K562 (cell line): Measurements from ENCODE around the gene FAM174B. TPM values are rescaled to one million over a fixed set of nuclear protein-coding genes. Genes with fewer than 3 reads are reported as not detected.

Experiments used
- ATAC-seq: fragments of 200-7000 bp; cut with Tn5 transposase; 3 replicates; pipeline ENCODE4 v1.9.1; 2020; ENCODE audit warnings: moderate library complexity
- BruUV-seq: library from RNA; stranded (reverse); fragments of 400-500 nt; replicated peaks from 2 replicates; lab custom pipeline; 2021; lab: Mats Ljungman, UMichigan
- CTCF ChIA-PET: fragments of 300-600 bp; formaldehyde crosslinking; extraction: SDS; loops from one replicate; lab custom pipeline; 2021; ENCODE audit warnings: low intra/inter-chr PET ratio; lab: Yijun Ruan, JAX
- POLR2A ChIA-PET: fragments of 300-600, 350-650 bp; sonication (Branson Sonifier 250); formaldehyde crosslinking; extraction: SDS; loops from one replicate; lab custom pipeline; 2021; ENCODE audit warnings: antibody characterized with exemption, inconsistent platforms; lab: Yijun Ruan, JAX
- DNase-seq, 4 experiments: peaks; one replicate each; pipeline versions ENCODE4 v3.0.0 to v3.0.0-alpha.2; 2011 to 2018; ENCODE audit warnings: low spot score in 3 of 4, mixed read lengths in 3 of 4; ENCODE audit errors: extremely low read depth in 1 of 4
- FAIRE-seq: peaks from 2 replicates; lab custom pipeline; 2011; peaks lifted over from hg19 to GRCh38; lab: Jason Lieb, UNC
- H2AFZ ChIP-seq: 2 replicates; pipeline ENCODE4 v1.6.0; 2011; ENCODE audit warnings: low read depth, low read length, control low read depth, inconsistent platforms
- H3K27ac ChIP-seq: fragments of 200-600 bp; 3 replicates; pipeline ENCODE4 v1.8.0; 2011; ENCODE audit warnings: low read depth, mild to moderate bottlenecking, control low read depth, inconsistent platforms, low read length, moderate library complexity, mixed read lengths; ENCODE audit errors: extremely low read depth
- H3K27me3 ChIP-seq, 2 experiments: fragments of 300-600 bp in 1 of 2; 2 replicates in 1 of 2; 3 replicates in 1 of 2; pipeline versions ENCODE4 v1.6.0 to v1.8.0; 2011; ENCODE audit warnings: inconsistent platforms in 2 of 2, low read length in 2 of 2, mild to moderate bottlenecking in 1 of 2, mixed read lengths in 1 of 2, moderate library complexity in 1 of 2; ENCODE audit not compliant: control insufficient read depth in 2 of 2, insufficient read depth in 2 of 2
- H3K36me3 ChIP-seq: fragments of 300-600 bp; 3 replicates; pipeline ENCODE4 v1.8.0; 2011; ENCODE audit warnings: mild to moderate bottlenecking, low read length, inconsistent platforms; ENCODE audit not compliant: control insufficient read depth, insufficient read depth
- H3K4me1 ChIP-seq, 2 experiments: fragments of 200-600 bp in 1 of 2; replicated peaks in 1 of 2; 2 replicates in 1 of 2; 3 replicates in 1 of 2; pipeline versions ENCODE4 v1.5.1 to v1.8.0; 2011; ENCODE audit warnings: inconsistent platforms in 2 of 2, low read length in 2 of 2, mild to moderate bottlenecking in 1 of 2, mixed read lengths in 1 of 2, moderate library complexity in 1 of 2; ENCODE audit not compliant: control insufficient read depth in 2 of 2, insufficient read depth in 2 of 2
- H3K4me2 ChIP-seq: 2 replicates; pipeline ENCODE4 v1.6.1; 2011; ENCODE audit warnings: low read length, control low read depth, inconsistent platforms, mixed read lengths; ENCODE audit not compliant: insufficient read depth
- H3K4me3 ChIP-seq: fragments of 200-600 bp; sonication (generic), shearing (Covaris generic); 2 replicates; pipeline ENCODE4 v1.5.1; 2016; ENCODE audit warnings: control low read depth, inconsistent platforms
- H3K79me2 ChIP-seq: fragments of 200-600 bp; 3 replicates; pipeline ENCODE4 v1.8.0; 2011; ENCODE audit warnings: low read length, inconsistent platforms; ENCODE audit not compliant: control insufficient read depth, insufficient read depth
- H3K9ac ChIP-seq, 2 experiments: 2 replicates each; pipeline versions ENCODE4 v1.6.0 to v1.6.1; 2011; ENCODE audit warnings: low read depth in 2 of 2, low read length in 2 of 2, control low read depth in 1 of 2, inconsistent platforms in 1 of 2, mild to moderate bottlenecking in 1 of 2, mixed read lengths in 1 of 2; ENCODE audit not compliant: insufficient read depth in 1 of 2
- H3K9me1 ChIP-seq: one replicate; pipeline ENCODE4 v1.6.0; 2011; ENCODE audit warnings: inconsistent platforms, mild to moderate bottlenecking, low read length, moderate library complexity; ENCODE audit not compliant: control insufficient read depth, insufficient read depth
- H3K9me3 ChIP-seq: replicated peaks from 2 replicates; pipeline ENCODE4 v1.5.1; 2011; ENCODE audit warnings: low read depth, low read length, inconsistent platforms; ENCODE audit not compliant: control insufficient read depth, insufficient read depth
- H4K20me1 ChIP-seq: replicated peaks from 2 replicates; pipeline ENCODE4 v1.6.1; 2011; ENCODE audit warnings: low read length, inconsistent platforms, mixed read lengths; ENCODE audit not compliant: control insufficient read depth, insufficient read depth
- ELF2 ChIP-seq: fragments of 250-450 bp; sonication (Bioruptor Pico); IDR thresholded peaks from 2 replicates; pipeline ENCODE4 v1.5.0; 2021; ENCODE audit warnings: mild to moderate bottlenecking
- ERF ChIP-seq: fragments of 450-650 bp; formaldehyde crosslinking; IDR thresholded peaks from 2 replicates; pipeline ENCODE4 v1.4.0; 2020; ENCODE audit warnings: mild to moderate bottlenecking, mixed read lengths
- GTF2E2 ChIP-seq: fragments of 200-800 bp; sonication (Bioruptor generic); IDR thresholded peaks from 2 replicates; pipeline ENCODE4 v1.6.1; 2016; ENCODE audit warnings: missing genetic modification characterization, missing compliant biosample characterization
- LARP7 ChIP-seq: fragments of 450-650 bp; IDR thresholded peaks from 2 replicates; pipeline ENCODE4 v1.6.1; 2016
- MTA1 ChIP-seq: fragments of 450-650 bp; IDR thresholded peaks from 2 replicates; pipeline ENCODE4 v1.6.1; 2017; ENCODE audit warnings: borderline replicate concordance
- MXI1 ChIP-seq: IDR thresholded peaks from 2 replicates; pipeline ENCODE4 v1.6.1; 2011; ENCODE audit warnings: low read depth, mild to moderate bottlenecking, improper control_type of control experiment, low read length
- NFYB ChIP-seq: IDR thresholded peaks from 2 replicates; pipeline ENCODE4 v1.6.1; 2011; ENCODE audit warnings: mild to moderate bottlenecking, moderate library complexity; ENCODE audit not compliant: insufficient read length; ENCODE audit errors: extremely low read depth
- ZNF431 ChIP-seq: sonication (generic); formaldehyde crosslinking; IDR thresholded peaks from 2 replicates; pipeline ENCODE4 v1.8.0; 2022; ENCODE audit warnings: mild to moderate bottlenecking, missing genetic modification reagents
- ZNF766 ChIP-seq: fragments of 200-800 bp; sonication (Bioruptor generic); conservative IDR thresholded peaks from 2 replicates; pipeline ENCODE4 v1.6.1; 2016; ENCODE audit warnings: missing genetic modification characterization, missing compliant biosample characterization
- WGBS: fragments of 100-300 bp; shearing (Covaris generic); methylation state at CpG from one replicate; pipeline ENCODE4 v1.1.6; 2016; ENCODE audit warnings: low coverage, mixed read lengths; ENCODE audit not compliant: insufficient coverage; ENCODE audit errors: missing lambda C conversion rate; 5-methylcytosine and 5-hydroxymethylcytosine counted together
- in situ Hi-C: fragments of 300-500 bp; cut with MboI; formaldehyde crosslinking; loops from 4 replicates; pipeline ENCODE4 v1.15.0; 2018; ENCODE audit warnings: inconsistent platforms, mixed read lengths
- intact Hi-C: fragments of 100-400 bp; cut with micrococcal nuclease; formaldehyde crosslinking; loops from 2 replicates; pipeline ENCODE4 v1.14.2; 2022
- polyA plus RNA-seq, 8 experiments: library from polyadenylated mRNA; depleted of rRNA in 4 of 8; stranded (reverse) in 5 of 8; unstranded in 3 of 8; fragments of >200 nt; fragmentation: Nextera tagmentation in 2 of 8; fragmentation: Illumina TruSeq in 1 of 8; extraction: Ambion mirVana in 2 of 8; extraction: Trizol in 1 of 8; gene quantifications; 2 replicates each; pipeline versions ENCODE4 v1.2.1 to v1.2.3, GENCODE V29; 2011 to 2014; ENCODE audit warnings: inconsistent platforms in 1 of 8, missing spikeins in 1 of 8
- total RNA-seq, 7 experiments: library from RNA; depleted of rRNA in 6 of 7; stranded (reverse); fragments of >200 nt in 6 of 7; fragmentation: Illumina TruSeq in 2 of 7; extraction: Trizol in 2 of 7; gene quantifications; 2 replicates each; pipeline versions ENCODE4 v1.2.1 to v1.2.3, GENCODE V29; 2011 to 2021; ENCODE audit warnings: low replicate concordance in 1 of 7
- TF ChIP-seq, protein P1 (sequence below): sonication (generic); IDR thresholded peaks from 2 replicates; pipeline ENCODE4 v1.6.1; 2016
- TF ChIP-seq, protein P2 (sequence below): fragments of 250-450 bp; sonication (Bioruptor Pico); IDR thresholded peaks from 2 replicates; pipeline ENCODE4 v1.4.0; 2020
- TF ChIP-seq, protein P3 (sequence below): conservative IDR thresholded peaks from 2 replicates; pipeline ENCODE4 v1.6.1; 2011; ENCODE audit warnings: low read depth, mild to moderate bottlenecking, low read length; ENCODE audit not compliant: control insufficient read depth
- TF ChIP-seq, protein P4 (sequence below): fragments of 250-450 bp; sonication (Bioruptor Pico); IDR thresholded peaks from 2 replicates; pipeline ENCODE4 v1.8.0; 2022; ENCODE audit warnings: inconsistent platforms

Gene FAM174B
- total and polyA plus RNA-seq, 9 of the 15 experiments (the other 6 are each of a cell fraction or from before 2014, with no cell fraction given) = 0.39 to 2.7 (median 1.9) TPM; not detected in 1

DNA sequence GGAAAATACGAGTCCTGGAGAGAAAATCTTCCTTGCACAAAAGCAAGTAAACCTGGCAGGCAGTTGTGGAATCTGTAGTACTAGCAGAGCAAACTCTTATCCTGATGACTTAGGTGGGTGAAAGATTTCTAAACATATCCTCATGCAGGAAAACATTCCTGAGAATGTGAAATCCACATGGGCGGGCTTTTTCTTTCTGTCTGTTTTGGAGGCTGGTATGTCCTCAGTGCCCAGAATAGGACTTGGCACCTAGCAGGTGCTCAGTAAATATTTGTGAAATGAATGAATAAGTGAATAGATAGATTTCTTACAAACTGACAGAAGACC, 53.3 kb downstream of the FAM174B start (continued):
- TF ChIP-seq MTA1 (no peak), ERF (CRISPR knock-in tag) (no peak), GTF2E2 (tag) (no peak)
- TF ChIP-seq, protein P1, sequence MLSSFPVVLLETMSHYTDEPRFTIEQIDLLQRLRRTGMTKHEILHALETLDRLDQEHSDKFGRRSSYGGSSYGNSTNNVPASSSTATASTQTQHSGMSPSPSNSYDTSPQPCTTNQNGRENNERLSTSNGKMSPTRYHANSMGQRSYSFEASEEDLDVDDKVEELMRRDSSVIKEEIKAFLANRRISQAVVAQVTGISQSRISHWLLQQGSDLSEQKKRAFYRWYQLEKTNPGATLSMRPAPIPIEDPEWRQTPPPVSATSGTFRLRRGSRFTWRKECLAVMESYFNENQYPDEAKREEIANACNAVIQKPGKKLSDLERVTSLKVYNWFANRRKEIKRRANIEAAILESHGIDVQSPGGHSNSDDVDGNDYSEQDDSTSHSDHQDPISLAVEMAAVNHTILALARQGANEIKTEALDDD = no peak

DNA sequence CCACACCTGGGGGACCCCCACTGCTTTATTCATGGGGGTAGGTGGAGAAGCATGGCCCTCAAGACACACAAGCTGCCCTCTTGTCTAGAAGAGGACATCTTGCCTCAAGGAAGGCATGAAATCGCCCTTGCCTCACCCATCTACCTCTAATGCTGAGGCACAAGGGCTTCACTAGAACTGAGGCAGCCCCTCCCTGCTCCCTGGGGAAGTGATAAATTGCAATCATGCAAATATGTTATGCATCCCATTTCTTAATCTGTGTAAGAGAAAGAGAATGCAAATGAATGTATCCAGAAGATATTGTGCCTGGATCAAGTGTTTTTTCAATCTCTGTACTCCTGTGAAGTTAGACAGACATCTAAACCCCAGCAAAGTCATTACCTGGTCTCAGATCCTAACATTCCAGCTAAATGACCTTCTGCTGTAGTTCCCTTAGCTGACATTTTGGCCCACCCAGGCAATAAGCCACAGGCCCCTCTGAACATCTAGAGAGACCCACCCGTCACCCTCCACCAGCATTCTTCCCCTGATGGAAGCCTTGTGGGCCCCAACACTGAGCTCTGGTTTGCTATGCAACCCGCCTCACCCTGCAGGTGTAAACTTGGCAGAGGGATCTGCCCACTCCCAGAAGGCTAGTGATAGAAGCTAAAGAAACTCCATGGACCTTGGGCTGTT, 53.8 kb downstream of the FAM174B start:
- POLR2A ChIA-PET = no interaction called here
- peaks cover 34 to 72% of the 10 kb centered on the region in 2 experiments for H3K27me3 ChIP-seq

More for the DNA sequence above, 53.8 kb downstream of the FAM174B start:
- Histone ChIP-seq H3K27ac (no peak overlapping the region), H4K20me1 (no peaks in the 10 kb centered on the region), H3K4me1 (no peaks in the 10 kb centered on the region), H3K9me3 (no peaks in the 10 kb centered on the region), H2AFZ (no peak overlapping the region), H3K9ac (no peak overlapping the region), H3K9me1 (peaks cover 4% of the 10 kb centered on the region), H3K79me2 (no peaks in the 10 kb centered on the region), H3K4me3 (no peak overlapping the region), H3K4me2 (no peak overlapping the region), H3K36me3 (no peaks in the 10 kb centered on the region)
- CTCF ChIA-PET = no interaction called here
- TF ChIP-seq ELF2 (no peak), NFYB (no peak), LARP7 (no peak), ZNF766 (CRISPR knock-in tag) (no peak), MXI1 (no peak), ZNF431 (no peak)
- TF ChIP-seq, protein P2, sequence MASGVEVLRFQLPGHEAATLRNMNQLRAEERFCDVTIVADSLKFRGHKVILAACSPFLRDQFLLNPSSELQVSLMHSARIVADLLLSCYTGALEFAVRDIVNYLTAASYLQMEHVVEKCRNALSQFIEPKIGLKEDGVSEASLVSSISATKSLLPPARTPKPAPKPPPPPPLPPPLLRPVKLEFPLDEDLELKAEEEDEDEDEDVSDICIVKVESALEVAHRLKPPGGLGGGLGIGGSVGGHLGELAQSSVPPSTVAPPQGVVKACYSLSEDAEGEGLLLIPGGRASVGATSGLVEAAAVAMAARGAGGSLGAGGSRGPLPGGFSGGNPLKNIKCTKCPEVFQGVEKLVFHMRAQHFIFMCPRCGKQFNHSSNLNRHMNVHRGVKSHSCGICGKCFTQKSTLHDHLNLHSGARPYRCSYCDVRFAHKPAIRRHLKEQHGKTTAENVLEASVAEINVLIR = no peak
- TF ChIP-seq, protein P3, sequence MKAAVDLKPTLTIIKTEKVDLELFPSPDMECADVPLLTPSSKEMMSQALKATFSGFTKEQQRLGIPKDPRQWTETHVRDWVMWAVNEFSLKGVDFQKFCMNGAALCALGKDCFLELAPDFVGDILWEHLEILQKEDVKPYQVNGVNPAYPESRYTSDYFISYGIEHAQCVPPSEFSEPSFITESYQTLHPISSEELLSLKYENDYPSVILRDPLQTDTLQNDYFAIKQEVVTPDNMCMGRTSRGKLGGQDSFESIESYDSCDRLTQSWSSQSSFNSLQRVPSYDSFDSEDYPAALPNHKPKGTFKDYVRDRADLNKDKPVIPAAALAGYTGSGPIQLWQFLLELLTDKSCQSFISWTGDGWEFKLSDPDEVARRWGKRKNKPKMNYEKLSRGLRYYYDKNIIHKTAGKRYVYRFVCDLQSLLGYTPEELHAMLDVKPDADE = no peak
- TF ChIP-seq, protein P4, sequence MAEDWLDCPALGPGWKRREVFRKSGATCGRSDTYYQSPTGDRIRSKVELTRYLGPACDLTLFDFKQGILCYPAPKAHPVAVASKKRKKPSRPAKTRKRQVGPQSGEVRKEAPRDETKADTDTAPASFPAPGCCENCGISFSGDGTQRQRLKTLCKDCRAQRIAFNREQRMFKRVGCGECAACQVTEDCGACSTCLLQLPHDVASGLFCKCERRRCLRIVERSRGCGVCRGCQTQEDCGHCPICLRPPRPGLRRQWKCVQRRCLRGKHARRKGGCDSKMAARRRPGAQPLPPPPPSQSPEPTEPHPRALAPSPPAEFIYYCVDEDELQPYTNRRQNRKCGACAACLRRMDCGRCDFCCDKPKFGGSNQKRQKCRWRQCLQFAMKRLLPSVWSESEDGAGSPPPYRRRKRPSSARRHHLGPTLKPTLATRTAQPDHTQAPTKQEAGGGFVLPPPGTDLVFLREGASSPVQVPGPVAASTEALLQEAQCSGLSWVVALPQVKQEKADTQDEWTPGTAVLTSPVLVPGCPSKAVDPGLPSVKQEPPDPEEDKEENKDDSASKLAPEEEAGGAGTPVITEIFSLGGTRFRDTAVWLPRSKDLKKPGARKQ (CRISPR knock-in tag) = no peak
- ATAC-seq (no peak), DNase-seq (no peak), FAIRE-seq (no peak)
- intact Hi-C loops = no loop called here
- in situ Hi-C loops = no loop called here
- BruUV-seq = no TSS peak
- WGBS = 0% methylated on average over 3 of the region's 3 CpGs
